ENCODE data around the gene CCDC102B. TPM values are rescaled to one million over a fixed set of nuclear protein-coding genes. Genes with fewer than 3 reads are reported as not detected.

The CCDC102B gene
- total RNA-seq, 1 experiment from 2014 or later, result 2.4 TPM

- Histone ChIP-seq H3F3A (ENCODE audit: low read length, unreplicated experiment) (no peaks in the 10 kb centered on the region), H3K36me3 (ENCODE audit: low read depth, low read length) (no peaks in the 10 kb centered on the region), H4K20me1 (ENCODE audit: low read length) (no peaks in the 10 kb centered on the region), H3K27me3 (ENCODE audit: low read length) (no peaks in the 10 kb centered on the region), H3K27ac (ENCODE audit: low read length) (peak overlapping the region; percentile 94), H3K4me3 (ENCODE audit: low read length) (no peak overlapping the region), H3K4me1 (ENCODE audit: insufficient read depth, low read length) (peaks cover 25% of the 10 kb centered on the region), H3K9me3 (ENCODE audit: low read length) (no peaks in the 10 kb centered on the region), H3K9ac (ENCODE audit: low read length) (peak overlapping the region; percentile 66), H3K79me2 (ENCODE audit: low read length) (no peaks in the 10 kb centered on the region), H2AFZ (ENCODE audit: low read length) (no peak overlapping the region), H3K9me2 (replicated peaks; ENCODE audit: low read length) (no peaks in the 10 kb centered on the region), H3K4me2 (ENCODE audit: low read length) (peak overlapping the region; percentile 56)
- ChIA-PET POLR2A (ENCODE audit: unreplicated experiment) (interaction anchor here (0.6 kb wide), 1 partner anchor 44 kb away, joined by 5 read pairs; no protein-coding TSS in a partner anchor), CTCF (no interaction called here)
- ATAC-seq, result peak; percentile 84
- intact Hi-C loops (cut with micrococcal nuclease), result loop anchor here (2.0 to 10.0 kb wide), 2 partner anchors 42 to 106 kb away; partner anchors contain the start of gene CCDC102B
- peak; percentile 86 for DNase-seq
- no TSS peak for BruUV-seq (replicated peaks)
- TF ChIP-seq CTCF (conservative IDR thresholded peaks at IDR 0.05; ENCODE audit: low read depth, low read length), result no peak
- TF ChIP-seq EZH2phosphoT487 (IDR thresholded peaks at IDR 0.05; ENCODE audit: borderline replicate concordance, low read length), result no peak
- no peak for TF ChIP-seq EZH2 (IDR thresholded peaks at IDR 0.05; ENCODE audit: low read length, unreplicated experiment)
These were observed 42.8 kb downstream of the CCDC102B start for GRCh38 chr18:68840554-68841263.

- H3K27ac ChIP-seq (ENCODE audit: low read length), result peak overlapping the region; percentile 94
- H3K4me2 ChIP-seq (ENCODE audit: low read length), result peak overlapping the region; percentile 56
- intact Hi-C loops (cut with micrococcal nuclease), result loop anchor here (2.0 to 10.0 kb wide), 2 partner anchors 42 to 106 kb away; partner anchors contain the start of gene CCDC102B
These were observed 43.4 kb downstream of the CCDC102B start for GRCh38 chr18:68841301-68841700.

More at GRCh38 chr18:68841301-68841700, 43.4 kb downstream of the CCDC102B start:
- Histone ChIP-seq H3K36me3 (ENCODE audit: low read depth, low read length) (no peaks in the 10 kb centered on the region), H3K9ac (ENCODE audit: low read length) (peak overlapping the region; percentile 66), H4K20me1 (ENCODE audit: low read length) (no peaks in the 10 kb centered on the region), H3K9me3 (ENCODE audit: low read length) (no peaks in the 10 kb centered on the region), H3K79me2 (ENCODE audit: low read length) (no peaks in the 10 kb centered on the region), H3K27me3 (ENCODE audit: low read length) (no peaks in the 10 kb centered on the region), H3K4me1 (ENCODE audit: insufficient read depth, low read length) (peaks cover 25% of the 10 kb centered on the region), H3F3A (ENCODE audit: low read length, unreplicated experiment) (no peaks in the 10 kb centered on the region), H2AFZ (ENCODE audit: low read length) (no peak overlapping the region), H3K4me3 (ENCODE audit: low read length) (no peak overlapping the region), H3K9me2 (replicated peaks; ENCODE audit: low read length) (no peaks in the 10 kb centered on the region)
- TF ChIP-seq EZH2 (IDR thresholded peaks at IDR 0.05; ENCODE audit: low read length, unreplicated experiment) (no peak), EZH2phosphoT487 (IDR thresholded peaks at IDR 0.05; ENCODE audit: borderline replicate concordance, low read length) (no peak), CTCF (conservative IDR thresholded peaks at IDR 0.05; ENCODE audit: low read depth, low read length) (no peak)
- DNase-seq (peak; percentile 46), ATAC-seq (peak; percentile 32)
- CTCF ChIA-PET, result no interaction called here
- POLR2A ChIA-PET (ENCODE audit: unreplicated experiment), result no interaction called here
- no TSS peak for BruUV-seq (replicated peaks)
